Astrocyte of the hippocampus (primary cell): ENCODE measurements around the gene EFS.
"Not testable (repeated sequence)": the region's sequence is repeated elsewhere in the genome, so short reads cannot be mapped to it uniquely, and the experiment has no call there.

Experiments
- DNase-seq: peaks from one replicate; pipeline ENCODE4 v3.0.0; 2011; ENCODE audit warnings: low read depth, low spot score

EFS gene

DNA sequence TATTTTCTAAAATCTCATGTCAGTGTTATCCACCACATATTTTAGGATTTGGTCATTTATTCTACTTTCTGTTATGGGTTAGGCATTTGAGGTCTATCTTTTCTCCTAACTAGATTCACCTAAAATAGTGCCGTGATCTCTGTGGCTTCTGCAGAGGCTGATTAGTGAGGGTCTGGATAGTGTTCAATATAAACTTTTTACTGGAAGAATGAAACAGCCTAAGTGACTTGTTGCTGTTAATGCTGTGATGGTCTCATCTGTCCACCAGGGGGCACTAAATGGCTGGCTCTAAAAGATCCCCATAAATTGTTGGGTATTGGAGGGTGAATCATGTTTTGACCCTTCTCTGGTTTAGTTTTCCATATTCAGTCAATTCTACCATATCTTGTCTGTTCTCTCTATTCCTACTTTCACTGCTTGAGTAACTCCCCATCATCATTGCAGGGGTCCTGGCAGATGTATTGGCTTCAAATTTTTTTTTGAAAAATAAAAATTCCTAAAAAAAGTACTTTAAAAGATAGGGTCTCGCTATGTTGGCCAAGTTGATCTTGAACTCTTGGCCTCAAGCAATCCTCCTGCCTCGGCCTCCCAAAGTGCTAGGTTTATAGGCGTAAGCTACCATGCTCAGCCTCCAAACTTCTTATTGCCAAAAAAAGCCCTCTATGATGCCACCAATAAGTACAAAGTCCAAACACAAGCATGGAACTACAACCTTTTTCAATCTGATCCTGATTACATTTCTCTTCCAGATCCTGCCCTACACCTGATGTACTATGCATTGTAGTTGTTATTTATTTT is 36.8 kb downstream of the EFS start:
- DNase-seq: peak; percentile 83

DNA sequence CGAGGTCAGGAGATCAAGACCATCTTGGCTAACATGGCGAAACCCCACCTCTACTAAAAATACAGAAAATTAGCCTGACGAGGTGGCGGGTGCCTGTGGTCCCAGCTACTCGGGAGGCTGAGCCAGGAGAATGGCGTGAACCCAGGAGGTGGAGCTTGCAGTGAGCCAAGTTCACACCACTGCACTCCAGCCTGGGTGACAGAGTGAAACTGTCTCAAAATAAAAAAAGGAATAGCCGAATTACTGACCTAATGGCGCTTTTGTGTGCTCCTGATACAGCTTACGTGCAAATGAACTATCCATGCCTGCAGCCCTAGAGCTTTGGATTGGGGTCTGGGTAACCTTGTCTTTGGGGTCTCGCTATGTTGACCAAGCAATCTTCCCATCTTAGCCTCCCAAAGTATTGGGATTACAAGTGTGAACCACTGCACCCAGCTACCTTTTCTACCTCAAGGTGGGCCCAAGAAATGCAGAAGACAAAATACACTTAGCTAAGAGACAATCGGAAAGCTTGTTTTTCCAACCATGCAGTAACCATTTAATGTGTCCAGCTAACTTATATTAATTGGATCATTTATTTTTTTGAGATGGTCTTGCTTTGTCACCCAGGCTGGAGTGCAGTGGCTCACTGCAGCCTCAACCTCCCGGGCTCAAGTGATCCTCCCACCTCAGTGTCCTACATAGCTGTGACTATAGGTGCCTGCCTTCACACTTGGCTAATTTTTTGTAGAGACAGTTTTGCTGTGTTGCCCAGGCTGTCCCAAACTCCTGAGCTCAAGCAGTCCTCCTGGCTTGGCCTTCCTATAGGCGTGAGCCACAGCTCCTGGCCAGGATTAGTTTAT is 38.3 kb downstream of the EFS start:
- no peak for DNase-seq

DNA sequence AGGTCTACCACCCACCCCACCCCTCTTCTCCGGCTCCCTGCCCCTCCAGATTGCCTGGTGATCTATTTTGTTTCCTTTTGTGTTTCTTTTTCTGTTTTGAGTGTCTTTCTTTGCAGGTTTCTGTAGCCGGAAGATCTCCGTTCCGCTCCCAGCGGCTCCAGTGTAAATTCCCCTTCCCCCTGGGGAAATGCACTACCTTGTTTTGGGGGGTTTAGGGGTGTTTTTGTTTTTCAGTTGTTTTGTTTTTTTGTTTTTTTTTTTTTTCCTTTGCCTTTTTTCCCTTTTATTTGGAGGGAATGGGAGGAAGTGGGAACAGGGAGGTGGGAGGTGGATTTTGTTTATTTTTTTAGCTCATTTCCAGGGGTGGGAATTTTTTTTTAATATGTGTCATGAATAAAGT is 39.2 kb downstream of the EFS start:
- not testable (repeated sequence) for DNase-seq

DNA sequence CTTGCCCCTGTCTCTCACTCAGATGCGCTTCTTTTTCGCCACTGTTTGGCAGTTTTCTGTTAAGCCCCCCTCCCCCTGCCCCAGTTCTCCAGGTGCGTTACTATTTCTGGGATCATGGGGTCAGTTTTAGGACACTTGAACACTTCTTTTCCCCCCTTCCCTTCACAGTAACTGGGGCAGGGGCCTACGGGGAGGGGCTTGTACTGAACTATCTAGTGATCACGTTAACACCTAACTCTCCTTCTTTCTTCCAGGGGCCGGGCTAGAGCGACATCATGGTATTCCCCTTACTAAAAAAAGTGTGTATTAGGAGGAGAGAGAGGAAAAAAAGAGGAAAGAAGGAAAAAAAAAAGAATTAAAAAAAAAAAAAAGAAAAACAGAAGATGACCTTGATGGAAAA is 40.0 kb downstream of the EFS start:
- DNase-seq: no peak

DNA sequence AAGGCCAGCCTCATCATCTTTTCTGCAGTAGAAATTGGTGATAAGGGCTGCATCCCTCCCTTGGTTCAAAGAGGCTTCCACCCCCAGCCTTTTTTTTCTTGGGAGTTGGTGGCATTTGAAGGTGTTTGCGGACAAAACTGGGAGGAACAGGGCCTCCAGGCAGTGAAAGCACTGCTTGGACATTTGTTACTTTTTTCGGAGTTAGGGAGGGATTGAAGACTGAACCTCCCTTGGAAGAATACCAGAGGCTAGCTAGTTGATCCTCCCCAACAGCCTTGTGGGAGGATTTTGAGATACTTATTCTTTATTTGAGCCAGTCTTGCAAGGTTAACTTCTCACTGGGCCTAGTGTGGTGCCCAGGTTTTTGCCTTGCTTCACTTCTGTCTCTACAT is 40.5 kb downstream of the EFS start:
- no peak for DNase-seq

DNA sequence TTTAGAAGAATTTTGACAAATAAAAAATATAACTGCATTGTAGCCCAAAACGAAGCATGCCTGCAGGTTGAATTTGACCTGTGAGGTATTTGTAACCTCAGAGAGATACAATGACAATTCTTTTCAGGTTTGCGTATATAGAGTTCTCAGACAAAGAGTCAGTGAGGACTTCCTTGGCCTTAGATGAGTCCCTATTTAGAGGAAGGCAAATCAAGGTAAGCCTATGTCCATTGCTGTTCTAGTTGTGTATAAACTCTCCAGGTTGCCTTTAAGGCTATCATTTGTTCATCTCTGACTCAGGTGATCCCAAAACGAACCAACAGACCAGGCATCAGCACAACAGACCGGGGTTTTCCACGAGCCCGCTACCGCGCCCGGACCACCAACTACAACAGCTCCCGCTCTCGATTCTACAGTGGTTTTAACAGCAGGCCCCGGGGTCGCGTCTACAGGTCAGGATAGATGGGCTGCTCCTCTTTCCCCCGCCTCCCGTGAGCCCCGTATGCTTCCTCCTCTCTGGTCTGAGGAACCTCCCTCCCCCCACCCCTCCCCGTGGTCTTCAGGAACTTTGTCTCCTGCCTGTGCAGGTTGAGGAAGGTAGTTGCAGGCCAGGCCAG is 41.0 kb downstream of the EFS start:
- no peak for DNase-seq

DNA sequence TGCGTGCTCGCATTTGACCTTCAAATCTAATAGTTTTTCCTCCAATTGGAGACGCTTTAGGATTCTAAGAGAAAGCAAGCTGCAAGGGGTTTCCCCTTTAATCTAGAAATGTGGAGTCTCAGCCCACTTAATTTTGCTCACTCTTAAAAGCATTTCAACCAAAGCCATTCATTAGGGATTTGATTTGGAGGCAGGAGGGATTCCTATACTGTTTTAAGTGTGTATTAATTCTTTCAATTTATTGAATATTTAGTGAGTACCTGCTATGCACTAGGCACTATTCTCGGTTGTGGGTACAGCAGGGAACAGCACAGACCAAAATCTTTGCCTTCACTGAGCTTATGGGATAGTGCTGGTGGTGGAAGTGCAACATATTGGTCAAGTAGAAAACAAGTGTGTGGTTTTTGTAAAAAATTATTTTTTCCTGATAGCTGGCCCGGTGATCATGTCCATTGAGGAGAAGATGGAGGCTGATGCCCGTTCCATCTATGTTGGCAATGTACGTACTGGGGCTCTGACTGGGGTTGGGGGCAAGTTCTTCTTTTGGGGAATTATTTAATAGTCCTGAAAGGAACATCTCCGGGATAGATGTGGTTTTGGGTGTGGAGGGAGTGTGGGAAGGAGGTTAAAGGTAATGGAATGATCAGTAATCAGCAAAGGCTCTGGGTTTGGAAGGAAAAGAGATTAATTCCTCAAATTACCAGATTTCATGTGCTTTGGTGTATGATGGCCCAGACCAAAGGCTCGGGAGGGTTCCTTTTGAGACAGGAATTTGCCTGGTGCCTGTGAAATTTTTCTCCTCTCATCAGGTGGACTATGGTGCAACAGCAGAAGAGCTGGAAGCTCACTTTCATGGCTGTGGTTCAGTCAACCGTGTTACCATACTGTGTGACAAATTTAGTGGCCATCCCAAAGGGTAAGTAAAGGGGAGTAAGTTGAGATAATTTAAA is 42.1 kb downstream of the EFS start:
- DNase-seq: no peak

DNA sequence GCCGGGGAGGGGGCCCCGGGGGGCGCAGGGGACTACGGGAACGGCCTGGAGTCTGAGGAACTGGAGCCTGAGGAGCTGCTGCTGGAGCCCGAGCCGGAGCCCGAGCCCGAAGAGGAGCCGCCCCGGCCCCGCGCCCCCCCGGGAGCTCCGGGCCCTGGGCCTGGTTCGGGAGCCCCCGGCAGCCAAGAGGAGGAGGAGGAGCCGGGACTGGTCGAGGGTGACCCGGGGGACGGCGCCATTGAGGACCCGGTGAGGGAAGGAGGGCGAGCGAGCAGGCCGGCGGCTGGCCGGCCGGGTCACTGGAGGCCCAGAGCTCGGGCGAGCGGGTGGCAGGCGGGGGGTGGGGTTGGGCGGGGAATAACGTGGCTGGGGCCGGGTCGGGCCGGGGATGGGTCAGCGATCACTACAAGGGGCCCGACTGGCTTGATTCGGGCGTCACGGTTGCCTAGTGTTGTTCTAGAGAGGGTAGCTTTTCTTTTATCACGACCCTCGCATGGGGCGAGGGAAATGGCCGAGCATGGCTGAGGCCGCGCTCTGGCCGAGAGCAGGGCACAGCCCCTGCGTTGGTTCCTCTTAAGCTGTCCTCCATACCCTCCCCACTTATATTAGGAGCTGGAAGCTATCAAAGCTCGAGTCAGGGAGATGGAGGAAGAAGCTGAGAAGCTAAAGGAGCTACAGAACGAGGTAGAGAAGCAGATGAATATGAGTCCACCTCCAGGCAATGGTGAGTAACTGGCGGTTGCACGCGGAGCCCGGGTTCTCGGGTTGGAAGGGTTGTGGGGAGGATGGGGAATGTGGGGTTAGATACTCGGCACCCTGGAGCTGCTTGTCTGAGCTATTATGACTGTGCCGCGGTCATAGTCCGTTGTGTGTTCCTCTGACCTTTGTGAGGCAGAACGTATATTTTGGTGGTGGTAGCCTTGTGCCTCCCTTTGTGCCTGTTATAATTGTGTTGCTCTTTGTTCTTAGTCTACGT is 43.1 kb downstream of the EFS start:
- peak; percentile 70 for DNase-seq

DNA sequence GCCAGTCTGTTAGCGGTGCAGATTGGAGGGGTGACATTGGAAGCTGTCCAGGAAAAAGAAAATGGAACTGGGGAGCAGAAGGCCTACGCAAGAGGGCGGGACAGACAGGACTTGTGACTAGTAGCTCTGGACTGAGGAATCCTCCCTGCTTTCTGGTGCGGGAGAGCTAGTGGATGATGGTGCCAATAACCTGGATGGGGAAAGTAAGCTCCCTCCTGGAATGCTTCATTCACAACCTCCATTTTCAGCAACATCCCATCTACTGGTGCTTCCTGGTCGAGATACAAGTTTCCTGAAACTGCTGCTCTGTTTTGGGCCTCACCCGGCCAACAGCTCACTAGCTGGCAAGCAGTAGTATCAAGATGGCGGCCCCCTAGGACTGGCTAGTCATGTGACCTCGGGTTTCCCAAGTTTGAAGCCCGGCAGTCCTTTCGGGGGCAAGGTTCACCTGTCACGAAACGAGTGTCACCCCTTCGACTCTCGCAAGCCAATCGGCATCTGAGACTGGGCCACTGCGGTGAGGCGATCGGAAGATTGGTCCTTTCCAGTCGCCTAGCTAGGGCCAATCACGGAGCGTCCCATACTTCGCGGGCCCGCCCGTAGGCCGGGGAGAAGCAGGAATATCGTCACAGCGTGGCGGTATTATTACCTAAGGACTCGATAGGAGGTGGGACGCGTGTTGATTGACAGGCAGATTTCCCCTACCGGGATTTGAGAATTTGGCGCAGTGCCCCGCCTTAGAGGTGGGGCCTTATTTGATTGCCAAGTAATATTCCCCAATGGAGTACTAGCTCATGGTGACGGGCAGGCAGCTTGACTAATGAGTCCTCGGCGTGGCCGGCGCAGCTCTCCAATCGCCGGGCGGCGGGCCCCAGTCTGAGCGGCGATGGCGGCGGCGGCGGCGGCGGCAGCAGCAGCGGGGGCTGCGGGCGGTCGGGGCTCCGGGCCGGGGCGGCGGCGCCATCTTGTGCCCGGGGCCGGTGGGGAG is 44.1 kb downstream of the EFS start, which contains the start of gene PABPN1:
TSS of gene PABPN1 (plus strand) at position 874 of the 988 bp plus-strand sequence. CDS start at position 887, 13 bp downstream.
- DNase-seq: peak; percentile 100

DNA sequence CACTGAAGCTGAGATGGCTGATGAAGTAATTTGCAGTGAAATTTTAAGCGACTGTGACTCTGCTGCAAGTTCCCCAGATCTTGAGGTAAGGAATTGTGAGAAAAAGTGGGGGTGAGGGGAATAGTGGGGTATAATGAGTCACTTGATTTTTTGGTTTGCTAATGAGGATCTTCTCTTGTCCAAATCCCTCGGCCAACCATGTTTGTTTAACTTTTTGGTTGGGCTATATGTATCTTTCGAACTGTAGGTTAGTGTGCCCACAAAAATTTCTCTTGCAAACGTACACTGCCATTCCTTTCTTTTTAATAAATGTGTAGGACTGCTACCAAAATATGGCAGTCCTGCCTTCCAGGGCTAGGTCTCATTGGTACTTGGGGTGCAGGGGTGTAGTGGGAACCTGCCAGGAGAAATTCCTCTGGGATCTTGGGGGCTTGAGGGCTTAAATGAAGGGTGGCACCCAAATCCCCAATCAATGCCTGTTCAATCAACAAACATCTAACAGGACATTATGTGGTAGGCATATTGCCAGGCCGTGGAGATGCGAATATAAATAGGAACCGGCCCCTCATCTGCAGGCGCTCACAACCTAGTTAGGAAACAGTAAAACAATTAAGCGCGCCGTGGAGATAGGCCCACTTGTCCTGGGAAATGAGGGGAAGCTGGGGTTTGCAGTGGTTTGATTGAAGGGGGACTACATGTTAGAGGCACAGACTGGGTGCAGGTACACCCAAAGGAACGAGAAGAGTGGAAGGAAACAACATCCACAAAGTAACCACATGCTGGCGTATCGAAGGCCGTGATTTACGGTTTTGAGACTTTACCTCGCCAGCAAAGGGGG is 45.0 kb downstream of the EFS start:
- DNase-seq: no peak

DNA sequence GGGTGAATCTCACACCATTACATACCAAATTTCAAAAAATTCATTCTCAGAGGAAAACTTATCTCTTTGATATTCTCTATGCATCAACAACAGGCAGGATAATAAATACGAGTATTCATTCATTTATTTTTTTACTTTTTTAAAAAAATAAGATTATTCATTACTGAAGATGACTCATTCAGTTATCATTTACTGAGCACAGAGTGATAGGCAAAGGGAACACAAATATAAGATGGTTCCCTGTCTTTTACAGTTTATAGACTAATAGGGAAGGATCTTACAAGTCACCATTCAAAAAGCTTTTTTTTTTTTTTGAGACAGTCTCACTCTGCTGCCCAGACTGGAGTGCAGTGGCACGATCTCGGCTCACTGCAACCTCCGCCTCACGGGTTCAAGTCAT is 48.7 kb downstream of the EFS start:
- DNase-seq: no peak

DNA sequence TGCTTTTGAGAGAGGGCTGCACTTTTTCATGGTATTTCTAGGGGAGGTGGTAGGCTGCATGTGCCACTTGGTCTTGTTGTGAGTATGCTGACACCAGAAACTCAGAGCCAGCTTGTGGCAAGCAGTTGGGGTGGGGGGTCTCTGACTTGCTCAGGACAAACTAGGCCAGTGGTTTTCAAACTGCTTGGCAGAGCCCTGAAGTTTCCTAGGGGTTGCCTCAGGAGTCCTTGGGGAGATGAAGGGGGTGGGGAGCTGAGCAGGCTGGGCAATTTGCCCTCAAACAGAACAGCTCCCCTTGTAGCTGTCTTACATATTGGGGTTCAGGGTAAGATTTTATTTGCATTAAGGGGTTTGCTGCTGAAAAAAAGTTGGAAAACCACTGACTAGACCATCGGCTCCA is 54.4 kb downstream of the EFS start:
- DNase-seq: no peak

DNA sequence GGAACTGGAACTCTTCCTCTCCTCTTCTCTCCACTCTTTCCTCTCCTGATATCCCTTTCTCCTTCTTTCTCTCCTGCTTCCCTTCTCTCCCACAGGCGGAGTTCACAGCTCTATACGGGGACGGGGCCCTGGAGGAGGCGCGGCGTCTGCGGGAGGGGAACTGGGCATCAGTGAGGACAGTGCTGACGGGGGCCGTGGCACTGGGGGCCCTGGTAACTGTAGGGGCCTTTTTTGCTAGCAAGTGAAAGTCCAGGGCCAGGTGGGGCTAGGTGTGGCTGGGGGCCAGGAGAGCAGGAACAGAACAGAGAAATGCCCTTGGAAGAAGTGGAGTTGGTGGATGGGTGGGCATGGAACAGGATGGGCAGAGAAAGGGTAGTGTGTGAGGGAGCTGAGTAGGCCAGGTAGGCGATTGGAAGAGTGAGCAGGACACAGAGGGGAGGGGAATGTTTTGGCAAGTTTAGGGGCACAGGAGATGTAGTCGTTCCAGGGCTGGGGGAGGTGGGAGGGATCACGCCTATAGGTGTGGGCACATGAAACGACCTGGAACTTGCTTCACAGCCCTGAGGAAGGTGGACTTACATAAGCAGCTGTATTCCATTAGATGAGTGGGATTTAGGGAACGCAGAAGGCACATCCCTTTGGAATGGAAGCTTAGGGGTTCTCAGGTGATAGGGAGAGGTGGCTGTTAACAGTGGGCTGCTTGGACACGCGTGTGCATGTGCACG is 56.1 kb downstream of the EFS start:
- DNase-seq: no peak

DNA sequence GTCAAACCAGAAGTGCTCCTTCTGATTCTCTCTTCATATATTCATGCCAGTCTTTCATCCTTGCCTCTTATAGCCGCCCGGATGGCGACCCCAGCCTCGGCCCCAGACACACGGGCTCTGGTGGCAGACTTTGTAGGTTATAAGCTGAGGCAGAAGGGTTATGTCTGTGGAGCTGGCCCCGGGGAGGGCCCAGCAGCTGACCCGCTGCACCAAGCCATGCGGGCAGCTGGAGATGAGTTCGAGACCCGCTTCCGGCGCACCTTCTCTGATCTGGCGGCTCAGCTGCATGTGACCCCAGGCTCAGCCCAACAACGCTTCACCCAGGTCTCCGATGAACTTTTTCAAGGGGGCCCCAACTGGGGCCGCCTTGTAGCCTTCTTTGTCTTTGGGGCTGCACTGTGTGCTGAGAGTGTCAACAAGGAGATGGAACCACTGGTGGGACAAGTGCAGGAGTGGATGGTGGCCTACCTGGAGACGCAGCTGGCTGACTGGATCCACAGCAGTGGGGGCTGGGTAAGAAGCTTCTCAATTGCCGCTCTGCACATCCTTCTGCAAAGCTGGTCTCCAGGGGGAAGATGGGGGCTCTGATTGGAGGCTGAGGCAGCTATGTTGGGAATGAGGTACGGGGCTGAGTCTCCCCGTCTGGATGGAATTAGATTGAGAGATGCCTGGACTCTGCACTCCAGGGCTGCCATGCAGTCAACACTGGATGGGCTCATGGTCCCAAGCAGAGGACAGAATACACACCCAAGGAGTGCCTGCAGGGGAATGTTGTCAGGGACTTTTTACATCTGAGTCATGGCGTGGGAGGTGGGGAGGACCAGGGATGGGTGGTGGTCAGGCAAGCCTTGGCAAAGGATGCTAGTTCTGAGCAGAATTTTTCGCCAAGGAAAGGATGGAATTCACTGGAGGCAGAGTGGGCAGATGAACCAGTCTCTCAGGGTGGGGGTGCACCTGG is 57.0 kb downstream of the EFS start:
- DNase-seq: peak; percentile 38

DNA sequence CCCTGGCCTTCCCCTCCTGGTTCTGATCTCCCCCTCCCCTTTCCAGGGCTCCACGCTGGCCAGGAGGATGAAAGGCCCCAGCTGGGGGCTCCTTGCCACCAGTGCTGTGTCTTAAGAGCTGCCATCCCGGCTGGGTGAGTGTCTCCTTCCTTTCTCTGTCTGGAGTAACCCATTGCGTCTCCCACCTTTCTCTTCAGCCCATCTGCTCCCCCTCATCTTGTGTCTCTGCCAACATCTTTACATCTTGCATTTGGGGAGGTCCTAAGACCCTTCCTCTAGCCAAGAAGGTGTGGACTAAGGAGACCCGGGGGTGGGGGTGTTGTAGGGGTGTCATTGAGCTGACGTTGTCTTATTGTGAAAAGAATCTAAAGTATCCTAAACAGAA is 57.8 kb downstream of the EFS start:
- no peak for DNase-seq
